Endometrial microvascular endothelial cells (primary cell): ENCODE data around the gene ELK3. TPM values are rescaled to one million over a fixed set of nuclear protein-coding genes. Genes with fewer than 3 reads are reported as not detected.

Source experiments
- in situ Hi-C: cut with HindIII; loops from 2 replicates; pipeline ENCODE4 v1.10.0; 2017; ENCODE audit warnings: low sequenced_read_pairs, low pct_unique_long_range_greater_than_20kb; ENCODE audit errors: inconsistent ontology term
- total RNA-seq: library from RNA; depleted of rRNA; stranded (reverse); fragments of >200 nt; gene quantifications from one replicate; pipeline ENCODE4 v1.2.3, GENCODE V29; 2015; ENCODE audit errors: inconsistent ontology term

Gene ELK3
- 28.1 TPM for total RNA-seq

- in situ Hi-C loops: no loop called here
Measured at GRCh38 chr12:96193725-96194575, at the start of gene ELK3. Gene ELK3, plus strand, starts transcription at chr12:96194375.

DNA sequence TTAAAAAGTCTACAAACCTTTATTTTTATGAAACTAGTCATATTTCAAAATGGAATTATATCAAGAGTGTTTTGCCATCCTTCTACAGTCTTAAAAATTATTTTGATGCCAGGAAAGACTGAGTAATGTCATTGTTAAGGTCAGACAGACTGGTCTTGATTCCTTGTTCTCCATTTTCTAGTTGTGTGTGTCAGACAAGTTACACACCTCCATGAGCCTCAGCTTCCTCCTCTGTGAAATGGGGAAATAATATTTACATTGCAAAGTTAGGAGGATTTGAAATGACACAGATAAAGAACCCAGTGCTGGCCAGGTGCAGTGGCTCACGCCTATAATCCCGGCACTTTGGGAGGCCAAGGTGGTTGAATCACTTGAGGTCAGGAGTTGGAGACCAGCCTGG is 47.4 kb upstream of the ELK3 start:
- in situ Hi-C loops: no loop called here

DNA sequence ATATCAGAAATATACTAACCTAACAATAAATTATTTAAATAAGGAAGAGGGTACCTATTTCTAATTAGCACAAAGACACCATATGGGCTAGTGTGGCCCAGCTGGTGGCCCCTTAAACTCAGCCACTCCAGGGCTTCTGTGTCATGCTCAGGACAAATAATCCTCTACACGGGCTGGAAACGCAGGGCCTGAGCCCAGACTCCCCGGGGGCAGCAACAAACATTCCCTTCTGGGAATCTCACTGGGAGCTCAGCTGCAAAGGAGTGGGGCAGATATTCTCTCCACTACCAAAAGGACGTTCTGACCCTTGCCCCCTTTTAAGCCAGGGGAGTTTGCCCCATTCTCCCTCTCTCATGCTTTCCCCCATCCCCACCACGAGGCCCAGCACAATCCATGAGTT is 43.7 kb upstream of the ELK3 start:
- in situ Hi-C loops: loop anchor here (25.0 kb wide), 1 partner anchor 88 kb away; no protein-coding TSS in a partner anchor

- in situ Hi-C loops: loop anchor here (25.0 kb wide), 1 partner anchor 90 kb away; no protein-coding TSS in a partner anchor
Measured at GRCh38 chr12:96152164-96152563, 42.0 kb upstream of the ELK3 start.

DNA sequence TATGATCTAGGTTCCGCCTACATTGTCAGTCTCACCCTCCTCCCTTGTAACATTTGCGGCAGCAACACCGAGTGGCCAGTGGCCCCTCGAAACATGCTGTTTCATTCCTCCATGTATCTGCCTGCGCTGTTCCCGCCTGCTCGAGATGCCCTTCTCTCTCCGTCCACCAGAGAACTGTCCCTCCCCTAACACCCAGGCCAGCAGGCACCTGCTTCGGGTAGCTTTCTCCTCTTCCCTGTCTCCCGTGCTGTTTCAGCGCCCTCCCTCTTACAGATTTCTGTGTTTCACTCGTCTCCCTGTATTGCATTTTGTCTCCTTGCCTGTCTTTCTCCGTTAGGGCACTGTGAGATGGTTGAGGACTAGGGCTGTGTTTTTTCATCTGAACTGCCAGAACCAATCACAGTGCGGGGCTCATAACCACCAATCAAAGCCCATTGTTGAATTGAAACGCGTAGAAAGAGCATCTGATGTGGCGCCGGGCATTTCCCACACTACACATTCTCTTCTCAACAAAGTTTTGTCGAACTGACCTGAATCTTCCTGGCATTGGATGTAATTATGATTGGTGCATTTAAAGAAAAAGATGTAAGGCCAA is 40.9 kb upstream of the ELK3 start:
- in situ Hi-C loops: loop anchor here (25.0 kb wide), 1 partner anchor 91 kb away; no protein-coding TSS in a partner anchor

DNA sequence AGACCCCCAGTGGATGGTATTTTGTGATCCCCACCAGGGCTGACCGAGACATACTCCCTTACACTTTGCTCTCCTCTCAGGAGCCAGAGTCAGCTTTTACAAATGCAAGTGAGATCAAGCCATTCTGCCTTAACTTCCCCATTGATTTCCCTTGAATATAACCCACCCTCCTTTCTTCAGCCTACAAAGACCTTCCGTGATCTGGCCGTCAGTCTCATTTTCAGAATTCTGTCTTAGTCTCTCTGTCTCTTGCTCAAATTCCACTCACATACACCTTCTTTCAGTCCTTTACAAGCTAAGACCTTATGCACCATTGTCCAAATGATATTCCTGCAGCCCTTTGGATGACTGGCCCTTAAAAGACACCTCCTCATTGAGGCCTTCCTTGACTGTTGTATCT is 39.0 kb upstream of the ELK3 start:
- in situ Hi-C loops: loop anchor here (25.0 kb wide), 1 partner anchor 93 kb away; no protein-coding TSS in a partner anchor

DNA sequence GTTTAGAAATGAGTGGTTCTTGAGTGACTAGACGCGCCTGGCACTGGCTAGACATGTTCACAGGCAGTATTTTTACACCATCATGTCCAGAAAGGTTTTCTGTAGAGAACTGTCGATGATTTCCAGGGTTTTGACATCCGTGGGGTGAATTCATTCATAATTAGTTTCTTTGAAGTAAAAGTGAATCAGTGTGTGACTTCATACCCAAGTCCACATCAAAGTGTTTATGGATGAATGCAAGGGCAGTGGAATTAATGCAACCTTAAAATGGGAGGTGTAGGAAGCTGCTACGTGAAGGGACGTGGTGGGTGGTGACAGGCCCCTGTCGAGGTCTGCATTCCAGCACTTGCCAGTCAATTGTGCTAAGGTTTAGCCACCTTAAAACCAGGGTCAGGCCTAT is 38.4 kb upstream of the ELK3 start:
- in situ Hi-C loops: loop anchor here (25.0 kb wide), 1 partner anchor 93 kb away; no protein-coding TSS in a partner anchor

DNA sequence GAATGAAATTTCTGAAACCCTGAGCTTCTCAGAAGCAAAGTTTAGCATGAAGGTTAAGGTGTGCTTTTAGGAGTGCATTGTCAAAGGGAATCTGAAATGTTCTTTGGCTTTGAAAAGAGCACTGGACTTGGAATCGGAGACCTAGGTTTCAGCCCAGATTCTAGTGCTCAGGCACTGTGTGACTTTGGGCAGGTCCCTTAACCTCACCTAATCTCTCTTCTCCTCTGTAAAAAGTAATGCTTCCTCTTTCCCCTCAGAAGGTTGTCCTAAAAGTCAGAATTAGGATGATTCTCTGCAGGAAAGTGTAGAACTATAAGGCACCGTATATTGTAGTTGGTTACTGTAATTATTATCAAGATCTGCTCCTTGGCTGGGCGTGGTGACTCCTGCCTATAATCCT is 38.0 kb upstream of the ELK3 start:
- in situ Hi-C loops: loop anchor here (25.0 kb wide), 1 partner anchor 94 kb away; no protein-coding TSS in a partner anchor

DNA sequence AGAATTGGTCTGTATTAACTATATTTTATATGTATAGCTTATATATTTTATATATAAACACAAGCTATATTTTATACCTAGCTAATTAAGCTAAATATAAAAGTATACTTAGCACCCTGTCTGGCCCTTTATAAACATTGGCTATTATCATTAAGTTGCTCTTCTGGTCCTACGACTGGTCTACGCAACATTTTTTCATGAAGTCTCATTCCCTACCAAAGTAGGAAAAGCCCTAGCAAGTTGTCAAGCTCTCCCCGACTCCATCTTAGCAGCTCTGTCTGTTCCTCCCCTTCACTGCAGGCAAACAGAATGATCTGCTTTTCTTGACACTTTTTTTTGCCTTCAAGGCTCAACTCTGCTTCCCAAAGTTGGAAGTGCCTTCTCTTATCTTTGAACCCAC is 36.7 kb upstream of the ELK3 start:
- in situ Hi-C loops: loop anchor here (25.0 kb wide), 1 partner anchor 95 kb away; no protein-coding TSS in a partner anchor

DNA sequence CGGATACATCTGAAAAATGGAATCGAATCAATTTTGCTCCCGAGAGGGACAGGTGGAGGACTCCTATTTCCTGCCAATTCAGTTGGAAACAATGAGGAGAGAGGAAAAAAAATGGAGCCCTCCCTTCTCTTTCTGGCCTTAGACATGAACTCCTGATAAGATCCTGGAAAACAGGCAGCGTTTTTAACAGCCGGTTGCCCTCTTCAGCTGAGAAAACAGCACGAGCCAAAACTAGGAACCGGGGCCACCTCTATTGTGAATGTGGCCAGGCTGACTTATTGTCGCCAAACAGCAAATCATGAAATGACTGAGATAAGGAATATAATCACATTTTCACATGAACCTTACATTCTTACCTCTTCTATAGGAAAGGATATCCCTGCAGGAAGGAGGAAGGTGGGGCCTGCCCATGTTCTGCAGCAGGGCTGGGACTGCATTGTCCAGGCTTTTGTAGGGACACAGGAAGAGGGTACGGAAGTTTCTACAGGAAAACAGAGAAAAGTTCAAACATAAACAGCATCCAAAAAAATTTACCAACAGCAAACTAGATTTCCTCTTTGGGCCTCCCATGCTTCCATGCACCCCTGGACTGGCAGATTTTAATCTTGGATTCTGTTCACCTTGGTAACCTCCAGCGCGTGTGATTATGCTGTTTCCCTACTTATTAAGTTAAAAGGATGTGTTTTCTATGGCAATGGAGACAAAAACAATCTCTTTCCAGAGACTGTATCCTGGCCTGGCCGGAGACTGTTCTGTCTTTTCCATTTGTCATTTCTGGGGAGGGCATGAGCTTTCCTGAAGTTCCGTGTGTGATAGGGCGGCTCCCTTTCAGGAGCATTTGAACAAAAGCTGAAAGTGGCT is 29.0 kb upstream of the ELK3 start:
- in situ Hi-C loops: loop anchor here (10.0 to 25.0 kb wide), 2 partner anchors 50 to 103 kb away; no protein-coding TSS in a partner anchor

DNA sequence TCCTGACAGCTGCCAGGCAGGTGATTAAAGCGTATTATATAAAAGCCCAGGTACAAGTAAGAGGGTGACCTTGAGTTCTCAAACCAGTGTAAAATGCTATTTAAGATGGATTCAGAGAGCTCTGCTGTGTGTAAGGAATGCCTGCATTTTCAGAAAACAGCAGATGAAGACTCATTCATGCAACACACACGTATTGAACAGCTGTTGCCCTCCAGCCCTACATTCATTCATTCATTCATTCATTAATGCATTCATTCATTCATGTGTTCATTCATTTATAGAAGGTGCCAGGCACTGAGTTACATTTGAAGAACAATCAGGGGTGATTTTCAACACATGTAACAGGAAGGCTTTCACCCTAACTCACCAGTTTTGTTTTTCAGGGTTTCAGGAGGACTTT is 27.4 kb upstream of the ELK3 start:
- in situ Hi-C loops: loop anchor here (10.0 to 25.0 kb wide), 2 partner anchors 52 to 104 kb away; no protein-coding TSS in a partner anchor

DNA sequence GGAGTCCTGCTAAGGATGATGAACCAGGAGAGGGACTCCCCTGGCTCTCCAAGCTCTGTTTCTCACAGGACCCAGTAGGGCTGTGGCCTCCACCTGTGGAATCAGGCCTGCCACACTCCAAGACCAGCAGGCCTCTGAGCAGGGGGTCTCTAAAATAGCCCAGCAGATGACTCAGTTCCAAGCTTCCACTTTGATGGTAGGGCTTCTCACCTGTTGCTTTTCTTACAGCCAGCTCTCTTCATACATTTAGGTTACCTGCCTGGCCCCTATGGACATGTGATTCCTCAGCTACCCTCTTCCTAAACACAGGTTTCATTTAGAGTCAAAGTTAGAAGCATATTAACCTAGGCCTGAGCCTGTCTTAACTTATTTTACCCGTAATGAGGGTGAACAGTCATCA is 26.7 kb upstream of the ELK3 start:
- in situ Hi-C loops: loop anchor here (10.0 to 25.0 kb wide), 2 partner anchors 53 to 105 kb away; no protein-coding TSS in a partner anchor

- in situ Hi-C loops: loop anchor here (25.0 kb wide), 1 partner anchor 108 kb away; no protein-coding TSS in a partner anchor
Measured at GRCh38 chr12:96170328-96170727, 23.8 kb upstream of the ELK3 start.

DNA sequence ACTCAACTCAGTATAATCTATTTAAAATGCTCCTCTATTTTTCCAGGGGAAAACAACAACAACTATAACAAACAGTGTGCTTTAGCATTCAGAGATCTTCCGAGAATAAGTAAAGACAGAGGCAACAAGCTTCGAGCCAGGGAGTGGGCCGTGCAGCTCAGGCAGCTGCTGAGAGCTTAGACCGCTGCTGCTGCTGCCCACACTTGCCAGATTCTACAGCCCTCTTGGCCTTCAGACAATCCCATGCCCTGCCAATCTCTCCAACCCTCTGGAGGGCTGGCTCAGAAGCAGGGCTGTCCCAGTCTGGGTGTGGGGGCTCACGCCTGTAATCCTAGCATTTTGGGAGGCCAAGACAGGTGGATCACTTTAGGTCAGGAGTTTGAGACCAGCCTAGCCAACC is 23.4 kb upstream of the ELK3 start:
- in situ Hi-C loops: loop anchor here (25.0 kb wide), 1 partner anchor 108 kb away; no protein-coding TSS in a partner anchor

DNA sequence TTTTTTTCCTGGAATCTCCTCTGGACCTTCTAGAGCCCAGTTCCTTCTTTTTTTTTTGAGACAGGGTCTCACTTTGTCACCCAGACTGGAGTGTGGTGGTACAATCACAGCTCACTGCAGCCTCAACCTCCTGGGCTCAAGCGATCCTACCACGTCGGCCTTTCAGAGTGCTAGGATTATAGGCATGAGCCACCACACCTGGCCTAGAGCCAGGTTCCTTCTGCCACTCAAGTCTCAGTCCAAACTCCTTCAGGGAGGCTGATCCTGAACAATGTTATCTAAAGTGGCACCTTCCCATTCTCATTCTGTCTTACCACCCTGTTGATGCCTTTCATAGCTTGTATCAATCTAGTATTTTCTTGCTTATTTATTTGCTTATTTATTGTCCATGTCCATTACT is 22.3 kb upstream of the ELK3 start:
- in situ Hi-C loops: loop anchor here (25.0 kb wide), 1 partner anchor 110 kb away; no protein-coding TSS in a partner anchor

- in situ Hi-C loops: loop anchor here (25.0 kb wide), 1 partner anchor 111 kb away; no protein-coding TSS in a partner anchor
Measured at GRCh38 chr12:96172981-96173380, 21.2 kb upstream of the ELK3 start.

DNA sequence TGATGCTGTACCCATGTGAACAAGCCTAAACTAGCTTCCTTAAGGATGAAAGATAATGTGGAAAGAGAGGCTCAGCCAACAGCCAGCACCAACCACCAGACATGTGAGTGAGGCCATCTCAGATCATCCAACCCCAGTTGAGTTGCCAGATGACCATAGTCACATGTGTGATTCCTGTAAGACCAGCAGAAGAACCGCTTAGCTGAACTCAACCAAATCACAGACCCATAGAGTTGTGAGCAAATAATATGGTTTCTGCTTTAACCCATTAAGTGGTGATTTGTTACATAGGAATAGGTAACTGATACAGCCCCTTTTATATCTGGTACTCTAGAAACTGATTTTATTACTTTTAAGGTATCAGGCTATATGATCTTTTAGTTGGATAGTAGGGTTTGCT is 17.6 kb upstream of the ELK3 start:
- in situ Hi-C loops: no loop called here

GRCh38 chr12:96177013-96177412 is 17.2 kb upstream of the ELK3 start:
- in situ Hi-C loops: no loop called here
